ENCODE measurements around the gene RITA1.

The RITA1 gene

GRCh38 chr12:113197518-113198077 lies 12.1 kb downstream of the RITA1 start:
- H2AK5ac ChIP-seq (ENCODE audit: low read length, severe bottlenecking): peak overlapping the region; percentile 83
- no peak overlapping the region for H3K18ac ChIP-seq (ENCODE audit: low read depth in 1 of 2, low read length in 2 of 2)
- no peak overlapping the region for H3K4me3 ChIP-seq (ENCODE audit: insufficient read depth in 1 of 2, low read depth in 1 of 2, low read length in 2 of 2)
- no peak overlapping the region for H3K23ac ChIP-seq (ENCODE audit: low read length in 2 of 2)
- H4K8ac ChIP-seq (ENCODE audit: low read length): peak overlapping the region; percentile 43
- WGBS: 96% methylated on average over 6 of the region's 8 CpGs
- peaks cover 7% of the 10 kb centered on the region for H3K79me1 ChIP-seq (replicated peaks; ENCODE audit: low read length, poor library complexity, severe bottlenecking)
- peak overlapping the region in 1 of 2 experiments; percentile 80 for H2BK12ac ChIP-seq (ENCODE audit: low read length in 2 of 2)
- H3K9me3 ChIP-seq (ENCODE audit: control insufficient read depth, low read length): no peaks in the 10 kb centered on the region
- H3K27me3 ChIP-seq (ENCODE audit: control insufficient read depth in 1 of 2, insufficient read depth in 1 of 2, low read length in 2 of 2): no peaks in the 10 kb centered on the region
- H3K4me1 ChIP-seq (ENCODE audit: control insufficient read depth, insufficient read depth, low read depth, low read length): peaks cover 44% of the 10 kb centered on the region
- H4K91ac ChIP-seq (ENCODE audit: low read length): peak overlapping the region; percentile 47
- no peak overlapping the region for H2BK120ac ChIP-seq (ENCODE audit: low read depth, low read length)
- no peak overlapping the region for H3K27ac ChIP-seq (ENCODE audit: low read length, poor library complexity, severe bottlenecking)
- no peak overlapping the region for H3K4me2 ChIP-seq (ENCODE audit: low read length, poor library complexity, severe bottlenecking)
- peak overlapping the region; percentile 8 for H2AFZ ChIP-seq (ENCODE audit: low read depth, low read length)
- no peak overlapping the region for H2BK5ac ChIP-seq (ENCODE audit: low read depth, low read length, poor library complexity, severe bottlenecking)
- H3K14ac ChIP-seq (ENCODE audit: low read length in 2 of 2): no peak overlapping the region
- H2BK15ac ChIP-seq (ENCODE audit: low read depth, poor library complexity, severe bottlenecking): peak overlapping the region; percentile 13
- H3K9ac ChIP-seq (ENCODE audit: low read length): peak overlapping the region; percentile 7
- H3K4ac ChIP-seq (ENCODE audit: low read depth in 1 of 2, low read length in 2 of 2): peak overlapping the region in 1 of 2 experiments; percentile 73
- DNase-seq: no peak
- H3K36me3 ChIP-seq (ENCODE audit: control insufficient read depth in 1 of 2, insufficient read depth in 2 of 2, low read depth in 1 of 2, low read length in 2 of 2): peaks cover 3 to 14% of the 10 kb centered on the region in 2 experiments

- no peaks in the 10 kb centered on the region for H3K27me3 ChIP-seq (ENCODE audit: control insufficient read depth in 1 of 2, insufficient read depth in 1 of 2, low read length in 2 of 2)
- no peak overlapping the region for H3K23ac ChIP-seq (ENCODE audit: low read length in 2 of 2)
- H2BK5ac ChIP-seq (ENCODE audit: low read depth, low read length, poor library complexity, severe bottlenecking): no peak overlapping the region
- H2BK120ac ChIP-seq (ENCODE audit: low read depth, low read length): no peak overlapping the region
- H3K18ac ChIP-seq (ENCODE audit: low read depth in 1 of 2, low read length in 2 of 2): no peak overlapping the region
- no peak overlapping the region for H2AFZ ChIP-seq (ENCODE audit: low read depth, low read length)
- 30% methylated on average over 1 of the region's 1 CpG for WGBS
- no peak overlapping the region for H2BK12ac ChIP-seq (ENCODE audit: low read length in 2 of 2)
- H4K8ac ChIP-seq (ENCODE audit: low read length): no peak overlapping the region
- no peak overlapping the region for H2BK15ac ChIP-seq (ENCODE audit: low read depth, poor library complexity, severe bottlenecking)
- no peak overlapping the region for H3K4me2 ChIP-seq (ENCODE audit: low read length, poor library complexity, severe bottlenecking)
- no peaks in the 10 kb centered on the region for H3K9me3 ChIP-seq (ENCODE audit: control insufficient read depth, low read length)
- peaks cover 0 to 8% of the 10 kb centered on the region in 2 experiments for H3K36me3 ChIP-seq (ENCODE audit: control insufficient read depth in 1 of 2, insufficient read depth in 2 of 2, low read depth in 1 of 2, low read length in 2 of 2)
- H3K79me1 ChIP-seq (replicated peaks; ENCODE audit: low read length, poor library complexity, severe bottlenecking): peaks cover 4% of the 10 kb centered on the region
- no peak overlapping the region for H4K91ac ChIP-seq (ENCODE audit: low read length)
- no peak overlapping the region for H2AK5ac ChIP-seq (ENCODE audit: low read length, severe bottlenecking)
- peak overlapping the region; percentile 66 for H3K27ac ChIP-seq (ENCODE audit: low read length, poor library complexity, severe bottlenecking)
- DNase-seq: no peak
- no peak overlapping the region for H3K4me3 ChIP-seq (ENCODE audit: insufficient read depth in 1 of 2, low read depth in 1 of 2, low read length in 2 of 2)
- H3K4me1 ChIP-seq (ENCODE audit: control insufficient read depth, insufficient read depth, low read depth, low read length): peaks cover 39% of the 10 kb centered on the region
- H3K9ac ChIP-seq (ENCODE audit: low read length): peak overlapping the region; percentile 49
- no peak overlapping the region for H3K14ac ChIP-seq (ENCODE audit: low read length in 2 of 2)
- H3K4ac ChIP-seq (ENCODE audit: low read depth in 1 of 2, low read length in 2 of 2): no peak overlapping the region
Observed at GRCh38 chr12:113198296-113198695, 12.8 kb downstream of the RITA1 start.

- Histone ChIP-seq H3K4me3 (ENCODE audit: insufficient read depth in 1 of 2, low read depth in 1 of 2, low read length in 2 of 2) (no peak overlapping the region), H3K14ac (ENCODE audit: low read length in 2 of 2) (peak overlapping the region in 1 of 2 experiments; percentile 38), H2BK5ac (ENCODE audit: low read depth, low read length, poor library complexity, severe bottlenecking) (no peak overlapping the region), H3K79me1 (replicated peaks; ENCODE audit: low read length, poor library complexity, severe bottlenecking) (peaks cover 4% of the 10 kb centered on the region), H2AFZ (ENCODE audit: low read depth, low read length) (no peak overlapping the region), H4K8ac (ENCODE audit: low read length) (peak overlapping the region; percentile 27), H3K27me3 (ENCODE audit: control insufficient read depth in 1 of 2, insufficient read depth in 1 of 2, low read length in 2 of 2) (no peaks in the 10 kb centered on the region), H2BK15ac (ENCODE audit: low read depth, poor library complexity, severe bottlenecking) (no peak overlapping the region), H3K4ac (ENCODE audit: low read depth in 1 of 2, low read length in 2 of 2) (peak overlapping the region in 1 of 2 experiments; percentile 49), H3K4me1 (ENCODE audit: control insufficient read depth, insufficient read depth, low read depth, low read length) (peaks cover 26% of the 10 kb centered on the region), H3K4me2 (ENCODE audit: low read length, poor library complexity, severe bottlenecking) (no peak overlapping the region), H2AK5ac (ENCODE audit: low read length, severe bottlenecking) (peak overlapping the region; percentile 61), H4K91ac (ENCODE audit: low read length) (peak overlapping the region; percentile 70), H2BK12ac (ENCODE audit: low read length in 2 of 2) (no peak overlapping the region), H3K23ac (ENCODE audit: low read length in 2 of 2) (peak overlapping the region in 1 of 2 experiments; percentile 35), H2BK120ac (ENCODE audit: low read depth, low read length) (no peak overlapping the region), H3K27ac (ENCODE audit: low read length, poor library complexity, severe bottlenecking) (no peak overlapping the region), H3K36me3 (ENCODE audit: control insufficient read depth in 1 of 2, insufficient read depth in 2 of 2, low read depth in 1 of 2, low read length in 2 of 2) (peaks cover 0 to 8% of the 10 kb centered on the region in 2 experiments), H3K18ac (ENCODE audit: low read depth in 1 of 2, low read length in 2 of 2) (peak overlapping the region in 1 of 2 experiments; percentile 60), H3K9ac (ENCODE audit: low read length) (no peak overlapping the region), H3K9me3 (ENCODE audit: control insufficient read depth, low read length) (no peaks in the 10 kb centered on the region)
- DNase-seq: no peak
- WGBS: 87% methylated on average over 12 of the region's 12 CpGs
Observed at GRCh38 chr12:113200021-113200797, 14.7 kb downstream of the RITA1 start.

All from mesenchymal stem cell (in vitro differentiated cells and primary cell).